Measurements from ENCODE around the gene SDCBP2.
A peak's percentile ranks its signal among the peaks of the same experiment; 100 is the strongest.

The SDCBP2 gene

DNA sequence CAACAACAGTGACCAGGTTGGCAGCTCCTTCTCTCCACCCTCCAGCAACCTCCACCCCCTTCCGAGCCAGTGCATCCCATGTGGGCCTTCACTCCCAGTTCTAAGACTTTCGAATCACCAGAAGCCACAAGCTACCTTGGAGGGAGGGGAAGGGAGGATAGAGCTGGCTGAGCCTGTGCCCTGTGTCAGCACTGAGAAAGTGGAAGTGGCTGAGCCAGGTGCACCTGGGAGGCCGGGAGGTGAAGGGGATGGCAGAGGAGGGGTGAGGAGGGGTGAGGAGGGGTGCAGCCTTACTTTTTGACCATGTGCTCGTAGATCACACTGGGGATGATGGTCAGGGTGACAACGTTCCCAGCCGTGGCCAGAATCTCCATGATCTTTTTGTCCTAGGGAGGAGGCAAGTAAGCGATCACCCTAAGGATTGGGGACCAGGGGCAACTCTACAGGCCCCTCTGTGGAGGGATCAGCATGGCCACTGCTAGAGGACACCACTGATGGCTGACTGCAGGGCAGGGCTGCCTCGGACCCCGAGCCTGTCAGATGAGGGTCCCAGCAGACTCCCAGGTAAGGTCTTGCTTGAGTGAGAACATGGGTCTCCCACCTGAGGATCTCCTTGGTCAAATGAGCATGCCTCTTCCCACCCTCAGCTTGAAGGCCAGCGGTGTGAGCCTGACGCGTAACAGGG lies 18.3 kb downstream of the SDCBP2 start:
- DNase-seq: no peak

DNA sequence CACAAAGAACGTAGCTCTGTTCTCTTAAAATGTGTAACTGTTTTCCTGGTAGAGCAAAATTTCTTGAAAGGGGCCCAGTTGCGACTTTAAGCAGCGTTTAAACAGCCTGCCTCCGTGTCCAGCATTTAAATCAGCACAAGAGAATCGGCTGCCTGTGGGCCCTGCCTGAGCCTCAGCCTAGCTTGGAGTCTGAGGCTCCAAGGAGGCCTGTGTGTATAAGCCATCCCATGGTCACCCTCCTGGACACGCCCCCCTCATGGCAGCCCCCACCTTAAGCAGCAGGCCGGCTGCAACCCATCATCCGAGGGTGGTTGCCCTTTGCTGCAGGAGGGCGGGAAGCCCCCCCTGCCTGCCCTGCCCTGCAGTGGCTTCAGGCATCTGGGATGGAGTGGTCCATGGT lies 18.9 kb downstream of the SDCBP2 start:
- no peak for DNase-seq

DNA sequence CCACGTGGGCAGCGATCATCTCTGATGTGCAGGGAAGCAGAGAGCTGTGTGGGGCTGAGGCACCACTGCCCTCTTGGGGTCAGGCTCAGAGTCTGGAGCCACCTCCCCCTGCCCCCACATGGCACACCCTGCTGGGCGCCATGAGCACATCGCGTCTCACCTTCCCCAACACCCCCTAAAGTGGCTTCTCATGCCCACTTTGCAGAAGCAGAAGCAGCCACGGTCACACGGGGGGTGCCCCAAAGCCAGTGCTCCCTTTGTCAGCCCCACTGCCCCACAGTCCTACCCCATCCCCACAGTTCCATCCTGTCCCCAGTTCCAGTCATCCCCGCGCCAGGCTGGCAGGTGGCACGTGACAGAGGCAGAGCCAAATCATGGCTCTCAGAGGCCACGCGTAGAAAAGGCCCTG lies 19.5 kb downstream of the SDCBP2 start:
- peak; percentile 33 for DNase-seq

GRCh38 chr20:1308702-1309095 lies 20.2 kb downstream of the SDCBP2 start:
- no peak for DNase-seq

- no peak for DNase-seq
Observed at GRCh38 chr20:1308067-1308701, 20.8 kb downstream of the SDCBP2 start.

- no peak for DNase-seq
Observed at GRCh38 chr20:1307571-1307971, 21.4 kb downstream of the SDCBP2 start.

GRCh38 chr20:1307171-1307570 lies 21.8 kb downstream of the SDCBP2 start:
- no peak for DNase-seq

- DNase-seq: no peak
Observed at GRCh38 chr20:1306316-1307135, 22.4 kb downstream of the SDCBP2 start.

DNA sequence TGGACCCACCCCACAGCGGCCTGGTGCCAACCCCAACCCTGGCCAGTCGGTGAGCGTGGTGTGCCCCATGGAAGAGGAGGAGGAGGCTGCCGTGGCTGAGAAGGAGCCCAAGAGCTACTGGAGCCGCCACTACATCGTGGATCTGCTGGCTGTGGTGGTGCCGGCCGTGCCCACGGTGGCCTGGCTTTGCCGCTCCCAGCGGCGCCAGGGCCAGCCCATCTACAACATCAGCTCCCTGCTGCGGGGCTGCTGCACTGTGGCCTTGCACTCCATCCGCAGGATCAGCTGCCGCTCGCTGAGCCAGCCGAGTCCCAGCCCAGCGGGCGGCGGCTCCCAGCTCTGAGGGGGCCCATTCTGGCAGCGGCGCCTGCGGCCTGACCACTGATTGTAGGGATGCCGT lies 23.2 kb downstream of the SDCBP2 start:
- DNase-seq: no peak

GRCh38 chr20:1304710-1305515 lies 24.0 kb downstream of the SDCBP2 start:
- no peak for DNase-seq

DNA sequence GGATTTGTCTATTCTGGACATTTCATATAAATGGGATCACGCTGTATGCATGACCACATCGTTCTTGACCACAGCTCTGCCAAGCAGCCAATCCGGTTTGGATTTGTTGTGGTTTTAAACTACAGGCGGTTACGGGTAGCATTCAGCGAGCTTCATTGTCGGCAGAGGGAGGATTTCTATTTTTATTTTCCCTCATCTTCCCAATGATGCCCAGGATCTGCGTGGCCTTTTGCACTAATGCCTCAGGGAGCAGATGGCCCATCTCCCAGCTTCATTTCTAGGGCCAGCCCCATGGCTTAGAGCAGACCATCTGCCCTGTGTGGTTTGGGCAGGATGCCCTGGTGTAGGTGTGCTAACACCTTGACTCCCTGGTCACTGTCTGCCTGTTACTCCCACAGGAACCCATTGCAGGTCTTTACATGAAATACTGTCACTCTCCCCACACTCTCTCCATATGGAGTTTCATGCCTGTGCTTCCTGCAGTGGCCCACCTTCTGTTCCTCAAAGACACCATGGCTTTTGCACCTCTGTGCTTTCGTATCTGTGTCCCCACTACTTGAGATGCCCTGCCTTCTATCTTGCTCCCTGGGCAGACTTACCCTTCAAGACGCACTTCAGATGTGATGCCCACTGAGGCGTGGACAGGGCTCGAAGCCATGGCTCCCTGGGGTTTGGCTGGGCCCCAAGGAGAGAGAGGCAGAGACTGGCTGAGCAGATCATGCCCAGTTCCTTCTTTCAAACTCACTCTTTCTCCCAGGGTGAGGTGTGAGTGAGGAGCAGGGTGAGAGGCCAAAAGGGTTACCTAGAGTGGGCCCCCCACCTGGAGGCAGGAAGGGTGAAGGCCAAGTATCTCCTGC lies 26.0 kb downstream of the SDCBP2 start:
- no peak for DNase-seq

DNA sequence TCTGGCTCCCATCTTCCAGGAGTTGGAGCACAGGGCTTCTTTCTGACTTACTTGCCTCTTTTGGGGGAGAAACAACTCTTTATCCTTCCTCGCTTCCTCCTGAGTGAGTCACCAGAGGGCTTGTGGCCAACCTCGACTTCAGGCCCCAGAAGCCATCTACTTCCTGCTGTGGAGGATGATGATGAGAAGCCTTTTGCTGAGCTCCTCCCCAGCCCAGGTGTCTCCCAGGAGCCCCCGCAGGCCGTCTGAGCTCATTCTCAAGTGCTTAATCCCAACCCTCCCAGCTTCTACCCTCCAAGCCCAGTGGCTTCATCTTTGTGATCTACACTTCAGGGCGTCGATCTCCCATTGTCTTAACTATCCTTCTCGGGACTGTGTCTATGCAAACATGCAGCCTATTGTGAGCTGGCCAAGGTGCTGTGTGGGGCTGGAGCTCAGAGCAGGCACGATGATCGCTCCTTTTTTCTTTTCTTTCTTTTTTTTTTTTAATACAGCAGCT lies 27.9 kb downstream of the SDCBP2 start:
- peak; percentile 78 for DNase-seq

DNA sequence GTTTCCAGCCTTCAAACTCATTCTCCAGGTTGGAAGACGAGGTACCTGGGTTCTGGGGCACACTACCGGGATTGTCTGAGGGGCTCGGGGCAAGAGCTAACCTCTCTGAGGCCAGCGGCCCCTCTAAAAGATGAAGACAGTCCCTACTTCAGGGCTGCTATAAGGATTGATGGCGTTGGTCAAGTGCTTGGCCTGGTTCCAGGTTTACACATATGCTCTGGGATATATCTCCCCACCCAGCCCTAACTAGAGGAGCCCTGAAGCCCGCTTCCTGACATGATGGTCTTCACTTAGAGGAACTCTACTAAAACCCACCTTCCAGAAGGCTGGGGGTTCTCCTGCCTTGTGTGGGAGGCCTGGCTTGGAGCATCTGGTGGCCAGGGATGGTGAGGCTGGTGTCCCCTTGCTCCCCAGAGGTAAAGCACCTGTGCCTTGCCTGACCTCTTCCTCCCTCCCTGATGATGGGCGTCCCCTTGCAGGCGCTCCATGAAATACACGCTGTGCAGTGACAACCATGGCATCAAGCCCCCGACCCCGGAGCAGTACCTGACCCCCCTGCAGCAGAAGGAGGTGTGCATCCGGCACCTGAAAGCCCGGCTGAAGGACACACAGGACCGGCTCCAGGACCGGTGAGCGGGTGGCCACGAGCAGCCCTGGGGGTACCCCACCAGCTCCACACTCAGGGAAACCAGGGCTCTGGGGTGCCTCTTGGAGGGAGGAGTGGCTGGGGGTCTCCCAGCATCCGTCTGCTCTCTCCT lies 28.7 kb downstream of the SDCBP2 start:
- DNase-seq: no peak

GRCh38 chr20:1299522-1299921 lies 29.4 kb downstream of the SDCBP2 start:
- peak; percentile 58 for DNase-seq

DNA sequence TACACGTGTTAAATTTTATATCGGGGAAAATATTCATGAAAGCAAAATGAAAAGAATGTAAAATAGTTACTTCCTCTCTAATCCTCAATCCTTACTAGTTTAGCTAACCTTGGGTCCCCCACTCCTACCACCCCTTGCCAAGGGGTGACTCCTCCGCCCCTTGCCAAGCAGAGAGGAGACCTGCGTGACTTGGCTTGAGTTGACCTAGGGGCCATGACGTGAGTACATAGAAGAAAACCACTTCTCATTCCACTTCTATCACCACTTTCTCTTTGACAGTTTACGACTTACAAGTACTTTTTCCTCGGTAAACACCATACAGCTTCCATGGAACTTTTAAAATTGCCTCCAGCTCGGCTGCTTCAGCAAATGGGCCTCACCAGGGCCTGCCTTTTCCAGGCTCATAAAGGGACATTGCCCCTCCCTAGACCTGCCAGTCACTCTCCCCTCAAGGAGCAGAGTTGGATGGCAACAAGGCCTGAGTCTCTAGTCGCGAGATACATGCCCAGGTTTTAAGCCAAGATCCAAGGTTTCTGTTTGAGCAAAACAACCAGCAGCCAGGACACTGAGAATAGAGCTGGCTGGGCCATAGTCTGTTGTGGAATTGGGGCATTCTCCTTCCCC lies 29.9 kb downstream of the SDCBP2 start:
- DNase-seq: no peak

DNA sequence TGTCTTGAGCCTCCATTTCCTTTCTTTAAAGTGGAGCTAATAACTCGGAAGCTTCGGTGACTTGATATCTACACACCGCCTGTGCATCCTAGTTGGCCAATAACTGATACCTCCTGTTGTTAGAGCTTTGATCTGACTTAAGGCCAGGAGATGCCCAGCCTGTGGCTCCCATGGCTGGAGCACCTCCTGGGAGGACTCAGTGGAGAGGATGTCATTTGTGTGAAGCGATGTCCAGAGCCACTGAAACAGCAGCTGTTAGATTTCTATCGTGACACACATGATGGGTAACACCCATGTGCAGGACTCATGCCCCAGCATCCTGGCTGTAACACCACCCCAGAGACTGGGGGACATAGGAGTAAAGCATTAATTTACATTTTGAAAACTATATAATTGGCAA lies 30.8 kb downstream of the SDCBP2 start:
- DNase-seq: no peak

DNA sequence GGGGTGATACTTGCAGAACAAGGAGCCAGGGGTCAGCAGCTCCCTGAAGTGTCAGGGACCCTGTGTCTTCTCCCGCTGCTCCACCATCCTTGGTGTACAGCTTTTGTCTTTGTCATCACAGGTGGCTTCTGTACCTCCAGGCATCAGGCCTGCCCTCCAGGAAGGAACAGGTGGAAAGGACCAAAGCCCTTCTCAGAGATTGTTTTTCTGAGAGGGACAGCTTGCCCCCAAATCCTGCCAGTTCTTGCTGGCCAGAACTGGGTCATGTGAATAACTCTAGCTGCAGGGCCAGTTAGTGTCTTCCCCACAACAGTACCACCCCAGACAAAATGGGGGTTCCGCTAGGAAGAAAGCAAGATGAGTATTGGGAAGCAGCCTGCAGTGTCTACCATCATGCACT lies 31.5 kb downstream of the SDCBP2 start:
- no peak for DNase-seq

DNA sequence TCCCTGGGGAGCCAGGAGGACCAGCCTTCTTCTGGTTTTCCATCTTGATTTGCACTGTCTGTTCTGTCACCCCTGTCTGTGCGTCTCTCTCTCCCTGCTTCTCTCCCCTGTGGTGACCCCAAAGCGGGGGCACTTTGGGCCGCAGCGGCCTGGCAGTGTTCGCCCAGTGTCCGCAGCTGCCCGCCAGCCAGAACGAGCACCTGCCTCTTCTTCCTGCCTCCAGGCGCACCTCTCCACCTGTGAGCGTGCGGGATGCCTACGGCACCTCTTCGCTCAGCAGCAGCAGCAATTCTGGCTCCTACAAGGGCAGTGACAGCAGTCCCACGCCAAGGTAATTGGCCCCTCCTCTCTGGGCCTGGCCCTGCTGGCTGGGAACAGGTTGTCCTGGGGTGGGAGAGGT lies 32.0 kb downstream of the SDCBP2 start:
- DNase-seq: no peak

DNA sequence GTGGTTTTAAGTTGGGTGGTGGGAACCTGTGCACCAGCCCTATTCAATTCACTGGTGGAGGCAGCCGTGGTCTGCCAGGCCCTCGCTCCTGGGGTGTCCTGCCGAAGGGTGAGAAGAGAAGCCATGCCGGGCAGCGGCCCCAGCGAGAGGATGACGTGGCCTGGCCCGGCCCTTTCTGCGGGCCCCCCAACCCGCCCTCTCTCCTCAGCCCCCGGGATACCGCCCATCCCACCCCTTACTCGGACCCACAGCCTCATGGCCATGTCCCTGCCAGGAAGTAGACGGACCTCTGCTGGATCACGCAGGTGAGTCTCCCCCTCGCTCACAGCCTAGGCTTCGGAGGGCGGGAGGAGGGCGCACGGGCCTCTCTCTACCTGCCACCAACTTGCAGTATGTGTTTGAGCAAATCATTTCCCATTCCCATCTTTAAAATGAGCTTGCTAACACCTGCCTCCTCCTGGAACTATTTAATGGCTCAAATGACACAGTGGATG lies 32.8 kb downstream of the SDCBP2 start:
- no peak for DNase-seq

DNA sequence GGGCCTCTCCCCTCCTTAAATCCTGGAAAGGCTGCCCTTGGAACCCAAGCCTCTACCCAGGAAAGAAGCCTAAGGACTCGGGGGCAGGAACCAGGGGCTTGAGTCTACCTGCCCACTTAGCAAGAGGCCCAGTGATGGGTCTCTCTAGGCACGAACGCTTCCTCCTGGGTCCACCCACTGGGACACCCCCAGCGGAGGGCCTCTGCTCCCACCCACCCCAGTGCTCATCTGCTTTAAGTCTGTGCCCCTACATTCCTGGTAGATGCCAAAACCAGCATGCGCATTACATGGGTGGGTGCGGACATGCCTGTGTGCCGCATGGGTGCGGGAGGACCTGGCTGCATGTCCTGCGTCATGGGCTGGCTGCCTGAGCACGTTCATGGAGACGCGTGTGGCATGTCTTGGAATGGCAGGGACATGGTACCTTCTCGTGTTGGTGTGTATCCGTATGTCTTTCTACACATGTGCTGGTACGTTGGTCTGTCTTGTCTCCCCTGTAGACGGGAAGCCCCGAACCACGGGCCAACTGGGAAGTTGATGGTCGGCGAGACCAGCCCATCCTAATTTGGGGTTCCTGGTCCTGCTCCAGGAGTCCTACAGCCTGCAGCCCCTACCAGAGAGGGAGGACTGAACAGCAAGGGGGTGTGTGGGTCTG lies 33.5 kb downstream of the SDCBP2 start:
- DNase-seq: no peak
